Left lung (tissue), 10 donors: ENCODE data around the gene PRIM1. TPM values are rescaled to one million over a fixed set of nuclear protein-coding genes. Genes with fewer than 3 reads are reported as not detected.
"Not testable (repeated sequence)": the region's sequence is repeated elsewhere in the genome, so short reads cannot be mapped to it uniquely, and the experiment has no call there.

ENCODE experiments used
- ATAC-seq: fragments of 200-7000 bp; cut with Tn5 transposase; one replicate; pipeline ENCODE4 v1.9.1; 2020; ENCODE audit warnings: moderate library complexity
- DNase-seq, 4 donors: peaks; one replicate each; pipeline ENCODE4 v3.0.0-alpha.2; 2013 to 2020
- H3K27ac ChIP-seq, 2 donors: fragments of 200-600 bp; sonication (generic) in 1 of 2; one replicate each; pipeline versions ENCODE4 v1.5.0 to v1.8.0; 2020 to 2021
- H3K27me3 ChIP-seq, 2 donors: fragments of 200-600 bp; sonication (generic) in 1 of 2; one replicate each; pipeline versions ENCODE4 v1.5.0 to v1.8.0; 2020 to 2021
- H3K36me3 ChIP-seq, 2 donors: fragments of 200-600 bp; sonication (generic) in 1 of 2; one replicate each; pipeline versions ENCODE4 v1.5.0 to v1.8.0; 2020 to 2021
- H3K4me1 ChIP-seq, 2 donors: fragments of 200-600 bp; one replicate each; pipeline ENCODE4 v1.8.0; 2021
- H3K4me3 ChIP-seq, 2 donors: fragments of 200-600 bp; sonication (generic) in 1 of 2; one replicate each; pipeline versions ENCODE4 v1.5.0 to v1.8.0; 2020 to 2021; ENCODE audit warnings: mild to moderate bottlenecking in 1 of 2
- H3K9me3 ChIP-seq, 2 donors: fragments of 200-600 bp; sonication (generic) in 1 of 2; one replicate each; pipeline versions ENCODE4 v1.5.0 to v1.8.0; 2020 to 2021
- intact Hi-C, 2 donors: fragments of 100-400 bp; cut with DNase I; formaldehyde crosslinking; loops; one replicate each; pipeline versions ENCODE4 v1.11.2 to v1.14.2; 2022
- polyA plus RNA-seq, 6 donors: library from polyadenylated mRNA; unstranded; fragments of 120-200 nt; gene quantifications; one replicate each; pipeline ENCODE4 v1.2.1, GENCODE V29; 2013; ENCODE audit not compliant: insufficient read length in 6 of 6
- total RNA-seq, 2 donors: library from RNA; stranded (reverse); fragmentation: NEBNext Ultra II Directional; extraction: Animal tissue kit (Norgen Biotek cat#: 25700); gene quantifications; one replicate each; pipeline ENCODE4 v1.2.1, GENCODE V29; 2021
- TF ChIP-seq, protein P1 (sequence below), 2 donors: fragments of 200-600 bp; sonication (generic) in 1 of 2; IDR thresholded peaks; one replicate each; pipeline versions ENCODE4 v1.5.0 to v1.8.0; 2021; ENCODE audit warnings: antibody characterized with exemption in 2 of 2
- donor health status: DM: no; HTN: yes; CAD: no.
- donor health status: DM: no; HTN: no; CAD: no.

The PRIM1 gene
- total and polyA plus RNA-seq, 8 donors = 7.2 to 28.5 (median 20.8) TPM

DNA sequence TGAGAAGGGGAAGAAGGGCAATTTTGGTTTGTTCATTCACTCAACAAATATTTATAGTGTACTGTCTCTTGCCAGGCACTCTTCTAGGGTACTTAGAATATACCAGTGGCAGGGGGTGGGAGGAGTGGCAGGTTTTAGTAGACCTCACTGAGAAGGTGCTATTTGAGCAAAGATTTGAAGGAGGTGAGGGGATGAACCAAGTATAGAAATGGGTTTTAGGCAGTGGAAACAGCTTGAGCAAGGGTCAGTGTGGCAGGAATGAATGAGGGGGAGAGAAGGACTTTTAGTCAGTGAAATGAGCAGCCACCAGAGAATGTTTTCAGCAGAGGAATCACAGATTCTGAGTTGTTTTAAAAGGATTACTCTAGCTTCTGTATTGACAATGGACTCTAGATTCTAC, 2.3 kb downstream of the PRIM1 start:
- Histone ChIP-seq H3K4me3 (no peak overlapping the region), H3K36me3 (peaks cover 0 to 14% of the 10 kb centered on the region in 2 donors), H3K4me1 (peaks cover 10 to 30% of the 10 kb centered on the region in 2 donors), H3K27me3 (no peaks in the 10 kb centered on the region), H3K27ac (peak overlapping the region; percentile 33 to 62), H3K9me3 (no peaks in the 10 kb centered on the region)
- intact Hi-C loops = no loop called here
- DNase-seq (no peak), ATAC-seq (peak; percentile 29)
- TF ChIP-seq, protein P1, sequence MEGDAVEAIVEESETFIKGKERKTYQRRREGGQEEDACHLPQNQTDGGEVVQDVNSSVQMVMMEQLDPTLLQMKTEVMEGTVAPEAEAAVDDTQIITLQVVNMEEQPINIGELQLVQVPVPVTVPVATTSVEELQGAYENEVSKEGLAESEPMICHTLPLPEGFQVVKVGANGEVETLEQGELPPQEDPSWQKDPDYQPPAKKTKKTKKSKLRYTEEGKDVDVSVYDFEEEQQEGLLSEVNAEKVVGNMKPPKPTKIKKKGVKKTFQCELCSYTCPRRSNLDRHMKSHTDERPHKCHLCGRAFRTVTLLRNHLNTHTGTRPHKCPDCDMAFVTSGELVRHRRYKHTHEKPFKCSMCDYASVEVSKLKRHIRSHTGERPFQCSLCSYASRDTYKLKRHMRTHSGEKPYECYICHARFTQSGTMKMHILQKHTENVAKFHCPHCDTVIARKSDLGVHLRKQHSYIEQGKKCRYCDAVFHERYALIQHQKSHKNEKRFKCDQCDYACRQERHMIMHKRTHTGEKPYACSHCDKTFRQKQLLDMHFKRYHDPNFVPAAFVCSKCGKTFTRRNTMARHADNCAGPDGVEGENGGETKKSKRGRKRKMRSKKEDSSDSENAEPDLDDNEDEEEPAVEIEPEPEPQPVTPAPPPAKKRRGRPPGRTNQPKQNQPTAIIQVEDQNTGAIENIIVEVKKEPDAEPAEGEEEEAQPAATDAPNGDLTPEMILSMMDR (IDR thresholded peaks at IDR 0.05) = no peak

DNA sequence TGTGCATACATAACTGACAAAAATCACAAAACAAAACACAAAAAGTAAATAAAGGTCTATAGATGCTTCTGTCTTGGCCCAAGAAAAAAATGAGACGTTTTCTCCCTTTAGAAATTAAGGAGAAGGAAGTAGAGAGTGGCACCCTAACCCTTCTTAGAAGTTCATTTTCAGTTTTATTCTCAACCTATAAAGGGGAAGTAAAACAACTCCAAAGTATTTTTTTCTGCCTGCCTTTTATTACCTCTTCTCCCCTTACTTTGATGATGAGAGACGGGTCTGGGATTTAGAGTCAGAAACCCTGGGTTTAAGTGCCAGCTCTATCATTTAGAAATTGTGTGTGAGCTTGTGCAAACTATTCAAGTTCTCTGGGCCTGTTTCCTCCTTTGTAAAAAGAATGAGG, 2.8 kb downstream of the PRIM1 start:
- ATAC-seq (no peak), DNase-seq (no peak)
- H3K9me3 ChIP-seq = no peaks in the 10 kb centered on the region
- peaks cover 10 to 30% of the 10 kb centered on the region in 2 donors for H3K4me1 ChIP-seq
- H3K4me3 ChIP-seq = no peak overlapping the region
- no peaks in the 10 kb centered on the region for H3K27me3 ChIP-seq
- peak overlapping the region; percentile 33 to 62 for H3K27ac ChIP-seq
- TF ChIP-seq, protein P1 (IDR thresholded peaks at IDR 0.05) = no peak
- peaks cover 0 to 19% of the 10 kb centered on the region in 2 donors for H3K36me3 ChIP-seq
- intact Hi-C loops = no loop called here

DNA sequence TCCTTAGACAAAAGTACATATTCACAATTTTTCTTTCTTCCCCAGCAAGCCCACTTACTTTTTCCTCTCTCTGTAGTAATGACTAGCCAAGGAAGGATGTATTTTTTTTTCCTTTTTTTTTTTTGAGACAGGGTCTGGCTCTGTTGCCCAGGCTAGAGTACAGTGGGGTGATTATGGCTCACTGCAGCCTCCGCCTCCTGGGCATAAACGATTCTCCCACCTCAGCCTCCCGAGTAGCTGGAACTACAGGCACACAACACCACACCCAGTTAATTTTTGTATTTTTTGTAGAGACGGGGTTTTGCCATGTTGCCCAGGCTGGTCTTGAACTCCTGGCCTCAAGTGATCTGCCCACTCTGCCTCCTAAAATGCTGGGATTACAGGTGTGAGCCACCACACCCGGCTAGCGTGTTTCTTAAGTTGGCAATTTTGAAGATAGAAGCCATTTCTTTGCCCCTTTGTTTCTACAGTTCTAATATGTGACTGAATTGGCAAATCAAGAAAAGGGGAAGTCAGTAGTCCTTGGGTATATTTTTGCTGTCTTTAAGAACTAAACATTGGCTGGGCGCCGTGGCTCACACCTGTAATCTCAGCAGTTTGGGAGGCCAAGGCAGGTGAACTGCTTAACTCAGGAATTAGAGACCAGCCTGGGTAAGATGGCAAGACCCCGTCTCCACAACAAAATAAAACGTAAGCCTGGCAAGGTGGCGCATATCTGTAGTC, 23.8 kb downstream of the PRIM1 start:
- DNase-seq (no peak), ATAC-seq (no peak)
- Histone ChIP-seq H3K4me3 (no peak overlapping the region), H3K27ac (no peak overlapping the region), H3K27me3 (no peaks in the 10 kb centered on the region), H3K4me1 (peaks cover 2 to 14% of the 10 kb centered on the region in 2 donors), H3K36me3 (peaks cover 0 to 23% of the 10 kb centered on the region in 2 donors), H3K9me3 (no peaks in the 10 kb centered on the region)
- TF ChIP-seq, protein P1 (IDR thresholded peaks at IDR 0.05) = no peak
- intact Hi-C loops = no loop called here

DNA sequence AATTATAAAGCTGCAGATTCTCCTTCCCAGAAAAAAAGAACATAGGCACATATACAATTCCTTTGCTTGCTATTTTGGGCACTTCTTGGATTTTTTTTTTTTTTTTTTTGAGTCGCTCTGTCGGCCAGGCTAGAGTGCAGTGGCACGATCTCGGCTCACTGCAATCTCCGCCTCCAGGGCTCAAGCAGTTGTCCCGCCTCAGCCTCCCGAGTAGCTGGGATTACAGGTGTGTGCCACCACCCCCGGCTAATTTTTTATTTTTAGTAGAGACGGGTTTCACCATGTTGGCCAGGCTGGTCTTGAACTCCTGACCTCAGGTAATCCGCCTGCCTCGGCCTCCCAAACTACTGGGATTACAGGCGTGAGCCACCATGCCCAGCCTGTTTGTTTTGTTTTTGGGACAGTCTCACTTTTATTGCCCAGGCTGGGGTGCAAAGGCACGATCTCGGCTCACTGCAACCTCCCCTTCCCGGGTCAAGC, 25.9 kb downstream of the PRIM1 start:
- H3K36me3 ChIP-seq = peaks cover 0 to 22% of the 10 kb centered on the region in 2 donors
- intact Hi-C loops, H3K9me3 ChIP-seq, ATAC-seq, H3K27me3 ChIP-seq: not testable (repeated sequence)
- peak overlapping the region; percentile 92 to 93 for H3K27ac ChIP-seq
- H3K4me3 ChIP-seq = peak overlapping the region in 1 of 2 donors; percentile 71
- DNase-seq = peak in 1 of 4 donors; percentile 51
- H3K4me1 ChIP-seq = peaks cover 17 to 34% of the 10 kb centered on the region in 2 donors

DNA sequence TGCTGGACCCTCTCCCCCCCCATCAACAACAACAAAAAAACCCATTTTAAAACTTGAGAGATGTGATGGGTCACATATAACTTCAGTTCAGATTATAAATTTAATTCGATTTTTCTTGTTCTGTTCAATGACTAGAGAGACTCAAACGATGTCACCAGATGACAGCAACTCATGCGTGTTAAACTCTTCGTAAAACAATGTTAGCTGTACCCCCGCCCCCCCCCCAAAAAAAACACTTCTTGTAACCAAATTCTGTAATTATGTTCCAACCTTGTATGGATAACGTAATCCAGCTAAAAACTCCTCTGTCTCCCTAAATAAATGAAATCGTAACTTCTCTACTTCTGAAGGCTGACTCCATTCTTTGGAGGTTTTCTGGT, 26.4 kb downstream of the PRIM1 start:
- Histone ChIP-seq H3K27ac (peak overlapping the region; percentile 92 to 93), H3K4me1 (peaks cover 17 to 40% of the 10 kb centered on the region in 2 donors), H3K9me3 (no peaks in the 10 kb centered on the region), H3K36me3 (peaks cover 0 to 18% of the 10 kb centered on the region in 2 donors), H3K27me3 (no peaks in the 10 kb centered on the region), H3K4me3 (peak overlapping the region; percentile 71 to 87)
- TF ChIP-seq, protein P1 (IDR thresholded peaks at IDR 0.05) = no peak
- no peak for ATAC-seq
- DNase-seq = no peak
- intact Hi-C loops = no loop called here
